Esophagus mucosa (tissue), 1 donor: ENCODE results near the gene TRIM10. TPM values are rescaled to one million over a fixed set of nuclear protein-coding genes. Genes with fewer than 3 reads are reported as not detected.
"Not testable (repeated sequence)": the region's sequence is repeated elsewhere in the genome, so short reads cannot be mapped to it uniquely, and the experiment has no call there.

Experiments used
- ATAC-seq: fragments of 200-7000 bp; cut with Tn5 transposase; one replicate; pipeline ENCODE4 v1.9.1; 2020
- total RNA-seq: library from RNA; stranded (reverse); gene quantifications from one replicate; pipeline ENCODE4 v1.2.4, GENCODE V29; 2023
- donor health status: DM: yes; HTN: yes; CAD: no.

Gene TRIM10
- total RNA-seq, 1 donor from 2014 or later = not detected

DNA sequence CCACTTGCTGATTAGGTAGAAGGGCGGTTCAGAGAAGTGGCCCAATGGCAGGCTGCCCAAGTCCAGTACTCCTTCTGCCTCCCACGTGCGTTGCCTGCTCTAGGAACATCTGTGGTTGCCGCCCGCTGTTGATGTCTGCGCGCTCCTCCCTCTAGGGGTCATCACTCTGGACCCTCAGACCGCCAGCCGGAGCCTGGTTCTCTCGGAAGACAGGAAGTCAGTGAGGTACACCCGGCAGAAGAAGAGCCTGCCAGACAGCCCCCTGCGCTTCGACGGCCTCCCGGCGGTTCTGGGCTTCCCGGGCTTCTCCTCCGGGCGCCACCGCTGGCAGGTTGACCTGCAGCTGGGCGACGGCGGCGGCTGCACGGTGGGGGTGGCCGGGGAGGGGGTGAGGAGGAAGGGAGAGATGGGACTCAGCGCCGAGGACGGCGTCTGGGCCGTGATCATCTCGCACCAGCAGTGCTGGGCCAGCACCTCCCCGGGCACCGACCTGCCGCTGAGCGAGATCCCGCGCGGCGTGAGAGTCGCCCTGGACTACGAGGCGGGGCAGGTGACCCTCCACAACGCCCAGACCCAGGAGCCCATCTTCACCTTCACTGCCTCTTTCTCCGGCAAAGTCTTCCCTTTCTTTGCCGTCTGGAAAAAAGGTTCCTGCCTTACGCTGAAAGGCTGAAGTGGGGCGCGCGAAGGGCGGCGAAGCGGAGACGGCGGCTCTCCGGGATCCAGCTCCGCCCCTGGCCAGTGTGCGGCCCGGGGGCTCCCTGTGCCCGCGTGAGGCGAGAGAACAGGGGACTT is 10.9 kb upstream of the TRIM10 start:
- ATAC-seq = no peak

DNA sequence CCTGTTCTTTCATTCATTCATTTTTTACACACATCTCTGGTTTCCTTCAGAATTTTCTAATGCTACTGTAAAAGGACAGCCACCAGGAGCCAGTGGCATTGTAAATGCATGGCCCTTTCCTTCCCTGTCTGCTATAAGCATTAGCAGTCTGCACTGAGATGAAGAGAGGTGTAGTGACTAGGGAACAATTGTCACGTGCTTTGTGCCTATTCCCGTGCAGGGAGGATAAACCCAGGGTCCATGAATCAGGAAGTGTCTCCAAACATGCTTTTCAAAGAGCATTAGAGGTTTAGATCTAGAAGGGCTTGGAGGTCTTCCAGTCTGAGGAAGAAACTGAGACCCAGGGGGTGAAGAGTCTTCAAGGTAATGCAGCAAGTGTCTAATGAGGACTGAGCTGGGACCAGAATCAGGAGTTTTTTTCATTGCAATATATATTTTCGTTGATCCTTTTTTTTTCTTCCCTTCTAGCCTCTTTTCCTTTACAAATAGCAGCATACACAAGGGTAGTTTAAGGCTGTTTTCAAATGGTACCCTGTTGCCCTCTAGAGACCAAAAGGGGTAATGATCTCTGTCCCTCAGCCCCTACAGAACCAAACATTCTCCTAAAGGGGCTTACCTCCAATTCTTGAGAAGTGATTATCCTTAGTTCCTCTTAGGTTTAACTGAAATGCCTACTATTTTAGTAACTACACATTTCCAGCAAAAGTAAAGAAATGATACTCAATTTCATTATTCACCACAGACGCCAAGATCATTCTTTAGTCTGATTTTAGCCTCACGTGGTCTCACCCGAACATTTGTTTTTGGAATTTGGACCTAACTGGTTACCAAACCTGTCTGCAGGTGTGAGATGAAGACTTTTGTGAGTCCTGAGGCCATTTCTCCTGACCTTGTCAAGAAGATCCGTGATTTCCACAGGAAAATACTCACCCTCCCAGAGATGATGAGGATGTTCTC is 8.9 kb upstream of the TRIM10 start:
- ATAC-seq = peak; percentile 66

DNA sequence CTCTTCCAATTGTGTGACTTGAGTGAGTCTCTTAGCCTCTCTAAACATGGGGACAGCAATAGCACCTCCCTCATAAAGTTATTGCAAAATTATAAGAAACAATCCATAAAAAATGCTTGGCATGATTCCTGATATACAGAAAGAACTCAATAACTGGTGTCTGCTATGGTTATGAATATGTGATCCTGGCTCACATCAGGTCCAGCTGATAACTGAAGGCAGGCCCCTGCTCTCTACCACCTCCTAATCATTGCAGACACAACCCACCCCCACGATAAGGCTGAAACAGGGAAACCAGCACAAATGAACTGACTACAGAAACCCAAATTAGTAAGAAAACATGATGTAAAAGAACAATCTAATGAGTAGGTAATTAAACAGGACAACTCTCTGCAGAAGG is 7.7 kb upstream of the TRIM10 start:
- ATAC-seq = no peak

GRCh38 chr6:30167101-30167500 is 6.1 kb upstream of the TRIM10 start:
- no peak for ATAC-seq

GRCh38 chr6:30165238-30165637 is 4.2 kb upstream of the TRIM10 start:
- ATAC-seq = not testable (repeated sequence)

- ATAC-seq = no peak
Measured at GRCh38 chr6:30164714-30165113, 3.7 kb upstream of the TRIM10 start.

- ATAC-seq = no peak
Measured at GRCh38 chr6:30163918-30164654, 3.1 kb upstream of the TRIM10 start.

- peak; percentile 46 for ATAC-seq
Measured at GRCh38 chr6:30163090-30163917, 2.3 kb upstream of the TRIM10 start, which contains the start of gene TRIM15. Gene TRIM15 (plus strand): TSS chr6:30163546. CDS start chr6:30163685, 139 bp downstream.

- no peak for ATAC-seq
Measured at GRCh38 chr6:30162265-30163089, 1.5 kb upstream of the TRIM10 start.

DNA sequence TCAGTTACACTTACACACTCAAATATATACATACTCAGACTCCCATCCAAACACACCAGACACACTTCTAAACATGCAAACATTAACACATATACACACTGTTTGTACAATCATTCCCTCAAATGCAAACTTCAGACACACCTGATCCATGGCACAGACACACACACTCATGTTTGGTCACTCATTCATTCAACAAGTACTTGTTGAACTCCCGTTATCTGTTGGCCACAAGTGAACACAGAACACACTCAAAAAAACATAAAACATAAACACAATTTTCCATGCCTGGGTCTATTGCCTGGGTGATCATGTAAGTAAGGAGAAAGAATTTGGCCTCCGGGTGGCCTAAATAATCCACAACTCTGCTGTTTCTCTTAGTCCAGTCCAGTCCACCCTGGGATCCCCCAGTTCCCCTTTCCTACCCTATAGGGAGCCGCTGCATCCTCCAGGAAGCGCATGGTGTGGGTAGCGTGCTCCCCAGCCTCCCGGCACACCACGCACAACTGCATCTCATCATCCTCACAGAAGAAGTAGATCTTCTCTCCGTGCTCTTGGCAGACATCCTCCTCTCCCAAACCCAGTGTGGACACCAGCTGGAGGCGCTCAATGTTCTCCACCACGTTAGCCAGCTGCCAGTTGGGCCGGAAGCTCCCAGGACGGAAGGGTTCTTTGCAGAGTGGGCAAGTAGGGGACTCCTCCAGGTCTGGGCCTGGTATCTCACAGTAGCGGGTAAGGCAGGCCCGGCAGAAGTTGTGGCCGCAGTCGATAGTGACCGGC is 815 bp downstream of the TRIM10 start:
- no peak for ATAC-seq

- no peak for ATAC-seq
Measured at GRCh38 chr6:30158475-30159040, 2.5 kb downstream of the TRIM10 start.

DNA sequence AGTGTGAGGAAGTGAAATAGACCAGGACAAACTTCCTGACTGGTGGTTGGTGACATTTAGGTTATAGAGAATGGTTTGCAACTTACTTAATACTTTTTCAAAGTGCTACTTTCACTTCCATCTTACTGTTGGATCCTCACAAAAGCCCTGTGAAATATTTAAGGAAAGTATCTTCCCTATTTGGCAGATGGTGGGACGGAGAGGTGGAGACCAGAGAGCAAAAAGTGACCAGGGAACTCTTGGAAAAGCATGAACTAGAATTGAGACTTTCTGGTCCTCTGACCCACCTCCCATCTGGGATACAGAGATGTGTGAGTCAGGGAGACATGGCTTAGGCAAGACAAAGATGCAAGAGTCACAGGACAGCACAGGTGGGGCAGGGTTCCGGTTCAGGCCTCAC is 3.0 kb downstream of the TRIM10 start:
- ATAC-seq = no peak

DNA sequence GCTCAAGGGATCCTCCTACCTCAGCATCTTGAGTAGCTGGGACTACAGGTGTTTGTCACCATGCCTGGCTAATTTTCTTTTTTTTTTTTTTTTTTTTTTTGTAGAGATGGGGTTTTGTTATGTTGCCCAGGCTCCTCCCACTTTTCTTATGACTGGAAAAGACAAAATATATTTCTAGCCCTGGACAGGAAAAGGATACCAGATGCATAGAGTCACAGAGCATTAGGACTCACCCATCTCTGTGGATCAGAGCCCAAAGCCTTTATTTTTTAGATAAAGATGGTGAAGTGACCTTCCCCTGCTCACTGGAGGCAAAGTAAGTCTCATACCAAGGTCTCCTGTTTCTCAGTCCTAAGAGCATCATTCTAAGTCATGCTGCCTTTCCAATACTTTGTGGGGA is 3.4 kb downstream of the TRIM10 start:
- no peak for ATAC-seq

DNA sequence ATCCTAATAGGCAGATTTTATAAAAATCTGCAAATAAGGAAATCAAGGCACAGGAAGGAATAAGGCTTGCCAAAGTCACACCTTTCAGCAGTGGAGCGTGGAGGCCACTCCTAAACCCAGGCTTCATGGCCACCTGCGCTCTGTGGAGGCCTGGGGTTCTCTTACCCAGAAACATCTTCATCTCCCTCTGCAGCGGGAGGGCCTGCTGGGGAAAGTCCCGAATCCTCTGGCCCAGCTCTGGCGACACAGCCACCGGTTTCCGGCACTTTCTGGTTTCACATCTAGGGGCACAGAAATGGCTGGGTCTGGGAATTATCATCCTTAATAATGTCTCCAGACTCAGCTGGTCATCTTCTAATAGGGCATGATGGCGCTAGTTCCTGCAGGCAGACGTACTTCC is 4.2 kb downstream of the TRIM10 start:
- no peak for ATAC-seq

- peak; percentile 86 for ATAC-seq
Measured at GRCh38 chr6:30156262-30156599, 4.8 kb downstream of the TRIM10 start.

DNA sequence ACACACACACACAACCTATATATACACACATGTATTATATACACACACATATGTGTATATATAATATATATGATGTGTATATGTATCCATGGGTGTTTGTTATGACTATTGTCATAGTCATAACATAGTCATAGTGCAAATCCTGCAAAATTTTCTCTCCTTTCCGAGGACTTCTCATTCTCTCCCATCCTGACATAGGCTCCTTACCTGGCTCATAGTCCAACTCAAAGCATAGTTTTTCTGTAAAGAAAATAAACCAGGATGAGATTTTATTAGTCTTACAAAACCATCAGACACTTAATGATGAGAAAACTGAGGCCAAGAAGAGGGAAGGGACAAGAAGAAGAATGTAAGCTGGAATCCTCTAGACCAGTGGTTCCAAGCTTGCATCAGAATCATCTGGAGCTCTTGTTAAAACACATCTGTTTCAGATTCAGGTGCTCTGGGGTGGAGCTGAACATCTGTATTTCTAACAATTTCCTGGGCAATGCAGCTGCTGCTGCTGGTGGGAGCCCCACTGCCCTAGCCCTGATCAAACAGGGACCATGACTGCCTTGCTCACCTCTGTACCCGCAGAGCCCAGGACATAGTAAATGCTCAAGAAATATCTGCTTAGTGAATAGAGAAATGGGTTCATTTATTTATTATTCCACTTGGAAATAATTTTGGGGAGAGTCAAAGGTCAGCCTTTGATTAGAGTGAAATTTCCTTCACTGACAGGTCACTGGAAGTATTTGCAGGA is 5.3 kb downstream of the TRIM10 start:
- no peak for ATAC-seq

GRCh38 chr6:30154709-30155519 is 6.1 kb downstream of the TRIM10 start:
- ATAC-seq = peak; percentile 24

- no peak for ATAC-seq
Measured at GRCh38 chr6:30154061-30154460, 7.0 kb downstream of the TRIM10 start.
